Activated T-helper 2 cell treated with anti-CD3 and anti-CD28 coated beads, Interferon-gamma antibody, Interleukin-2, Interleukin-4, amounts not matched to agents 10 μg/mL and 5 μg/mL and 100 μg/mL, durations not matched to agents 14 hours and 24 hours and 36 hours (primary cell): ENCODE measurements around the gene PTPRD. TPM values are rescaled to one million over a fixed set of nuclear protein-coding genes. Genes with fewer than 3 reads are reported as not detected.
"Not testable (repeated sequence)": the region's sequence is repeated elsewhere in the genome, so short reads cannot be mapped to it uniquely, and the experiment has no call there.

Experiments
- DNase-seq: peaks from one replicate; pipeline ENCODE4 v3.0.0; 2021; ENCODE audit warnings: low spot score
- H3K27ac Mint-ChIP-seq: one replicate; pipeline ENCODE4 v1.8.0; 2021; ENCODE audit warnings: mixed read lengths
- H3K27me3 Mint-ChIP-seq: one replicate; pipeline ENCODE4 v1.8.0; 2021; ENCODE audit warnings: low read depth, mixed read lengths
- H3K36me3 Mint-ChIP-seq: one replicate; pipeline ENCODE4 v1.8.0; 2021; ENCODE audit warnings: low read depth, mixed read lengths
- H3K4me1 Mint-ChIP-seq: one replicate; pipeline ENCODE4 v1.8.0; 2021; ENCODE audit warnings: low read depth, mixed read lengths
- H3K4me3 Mint-ChIP-seq: one replicate; pipeline ENCODE4 v1.8.0; 2021; ENCODE audit warnings: low read depth, mild to moderate bottlenecking, moderate library complexity, mixed read lengths
- H3K9me3 Mint-ChIP-seq: one replicate; pipeline ENCODE4 v1.8.0; 2021; ENCODE audit warnings: mixed read lengths
- intact Hi-C: fragments of 100-400 bp; cut with micrococcal nuclease; formaldehyde crosslinking; loops from one replicate; pipeline ENCODE4 v1.15.1; 2023
- total RNA-seq: library from RNA; stranded (reverse); gene quantifications from 2 replicates; pipeline ENCODE4 v1.2.3, GENCODE V29; 2022

Gene PTPRD
- total RNA-seq, 1 donor from 2014 or later: 1.5 TPM

DNA sequence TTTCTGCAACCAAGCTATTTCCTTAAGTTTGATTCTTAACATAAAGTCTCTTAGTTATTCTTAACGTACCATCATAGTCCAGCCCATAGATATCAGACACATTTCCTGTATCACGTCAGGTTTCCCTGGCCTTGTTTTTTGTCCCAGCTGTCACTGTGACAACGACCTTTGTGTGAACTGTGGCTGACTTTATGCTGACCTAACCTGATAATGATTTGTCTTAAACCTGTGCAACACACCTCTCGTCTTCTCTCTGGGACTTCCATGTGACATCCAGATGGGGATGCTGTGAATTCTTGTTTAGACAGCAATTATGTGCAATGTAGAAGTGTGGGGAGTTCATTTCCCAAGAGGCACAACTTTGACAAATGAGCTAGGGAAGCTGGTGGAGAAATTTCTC lies 662.8 kb downstream of the PTPRD start:
- H3K4me3 Mint-ChIP-seq: no peak overlapping the region
- H3K27ac Mint-ChIP-seq: no peak overlapping the region
- H3K27me3 Mint-ChIP-seq: no peaks in the 10 kb centered on the region
- intact Hi-C loops: no loop called here
- no peaks in the 10 kb centered on the region for H3K4me1 Mint-ChIP-seq
- H3K36me3 Mint-ChIP-seq: no peaks in the 10 kb centered on the region
- H3K9me3 Mint-ChIP-seq: no peaks in the 10 kb centered on the region
- DNase-seq: no peak

DNA sequence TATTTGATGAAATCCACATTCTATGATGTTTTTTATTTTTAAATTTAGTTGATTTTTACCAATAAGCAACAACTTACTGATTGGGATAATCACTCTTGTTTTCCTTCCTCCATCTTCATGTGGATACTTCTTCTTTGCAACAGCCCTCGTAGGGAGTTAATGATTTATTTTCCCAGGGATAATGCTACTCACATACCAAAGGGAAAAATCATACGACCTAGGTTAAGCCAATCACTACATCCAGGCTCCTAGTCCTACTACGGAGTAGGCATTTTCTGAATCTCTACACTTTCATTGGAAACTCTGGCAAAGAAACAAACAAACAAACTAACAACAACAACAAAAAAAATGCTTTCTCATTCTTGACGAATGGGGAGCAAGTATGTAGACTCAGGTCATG lies 663.4 kb downstream of the PTPRD start:
- intact Hi-C loops: no loop called here
- Mint-ChIP-seq H3K9me3 (no peaks in the 10 kb centered on the region), H3K27me3 (no peaks in the 10 kb centered on the region), H3K4me3 (no peak overlapping the region), H3K4me1 (no peaks in the 10 kb centered on the region), H3K27ac (no peak overlapping the region), H3K36me3 (no peaks in the 10 kb centered on the region)
- DNase-seq: no peak

DNA sequence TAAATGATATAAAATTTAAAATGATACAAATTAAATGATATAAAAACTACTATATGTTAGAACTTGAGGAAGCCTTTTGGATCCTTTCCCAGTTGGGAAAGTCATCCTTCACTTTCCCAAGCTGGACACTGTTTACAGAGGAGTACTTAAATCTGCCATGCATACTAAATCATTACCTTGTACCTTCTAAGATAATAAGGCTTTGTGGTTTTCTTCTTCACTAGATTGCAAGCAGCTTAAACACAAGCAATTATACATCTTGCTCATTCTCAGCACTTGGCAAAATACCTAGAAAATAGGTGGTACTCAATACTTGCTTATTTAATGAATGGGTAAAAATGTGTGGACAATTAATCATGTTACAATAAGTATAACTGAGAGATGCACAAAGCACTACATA lies 666.8 kb downstream of the PTPRD start:
- H3K27me3 Mint-ChIP-seq: no peaks in the 10 kb centered on the region
- no peak for DNase-seq
- intact Hi-C loops: no loop called here
- no peaks in the 10 kb centered on the region for H3K9me3 Mint-ChIP-seq
- H3K4me1 Mint-ChIP-seq: no peaks in the 10 kb centered on the region
- no peak overlapping the region for H3K4me3 Mint-ChIP-seq
- H3K36me3 Mint-ChIP-seq: no peaks in the 10 kb centered on the region
- no peak overlapping the region for H3K27ac Mint-ChIP-seq

DNA sequence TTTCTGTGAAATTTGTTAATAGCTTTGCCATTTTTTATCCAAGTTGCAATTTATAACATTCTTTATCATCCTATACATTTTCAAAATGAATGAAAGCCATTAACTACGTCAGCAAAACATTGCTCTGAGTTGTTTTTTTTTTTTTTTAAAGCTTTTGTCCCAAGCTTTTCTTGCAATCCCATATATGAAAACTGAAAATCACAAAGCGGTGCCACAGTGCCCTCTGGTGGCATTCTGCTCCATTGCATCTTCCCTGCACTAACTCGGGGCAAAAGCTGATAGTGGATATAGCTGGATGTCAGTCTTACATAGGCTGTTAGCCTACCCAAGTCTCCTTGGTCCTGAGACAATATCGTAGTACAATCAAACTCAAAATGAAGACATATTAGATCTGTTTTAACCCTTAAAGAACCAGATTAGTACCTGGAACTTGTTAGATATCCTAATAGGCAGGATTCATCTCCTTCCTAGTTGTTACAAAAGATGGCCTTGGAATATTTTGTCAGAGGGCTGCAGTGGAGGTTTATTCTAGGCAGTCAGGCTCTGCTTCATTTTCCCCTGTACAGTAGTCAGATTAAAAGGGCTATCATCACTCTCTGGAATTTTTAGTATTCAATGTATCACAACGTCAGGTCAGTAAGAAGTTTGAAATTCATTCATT lies 669.9 kb downstream of the PTPRD start:
- Mint-ChIP-seq H3K27ac (no peak overlapping the region), H3K4me1 (no peaks in the 10 kb centered on the region)
- intact Hi-C loops: no loop called here

GRCh38 chr9:9938432-9938831 lies 674.4 kb downstream of the PTPRD start:
- no peaks in the 10 kb centered on the region for H3K9me3 Mint-ChIP-seq
- H3K36me3 Mint-ChIP-seq: no peaks in the 10 kb centered on the region
- H3K4me3 Mint-ChIP-seq: no peak overlapping the region
- intact Hi-C loops: no loop called here
- no peak overlapping the region for H3K27ac Mint-ChIP-seq
- no peak for DNase-seq
- no peaks in the 10 kb centered on the region for H3K27me3 Mint-ChIP-seq
- no peaks in the 10 kb centered on the region for H3K4me1 Mint-ChIP-seq

More for the DNA sequence above, 669.9 kb downstream of the PTPRD start:
- Mint-ChIP-seq H3K27me3 (no peaks in the 10 kb centered on the region), H3K4me3 (no peak overlapping the region), H3K36me3 (no peaks in the 10 kb centered on the region), H3K9me3 (no peaks in the 10 kb centered on the region)
- DNase-seq: peak; percentile 12

- H3K27me3 Mint-ChIP-seq, H3K9me3 Mint-ChIP-seq, DNase-seq, H3K4me1 Mint-ChIP-seq, H3K4me3 Mint-ChIP-seq, H3K27ac Mint-ChIP-seq, intact Hi-C loops, H3K36me3 Mint-ChIP-seq: not testable (repeated sequence)
Measured at GRCh38 chr9:9931464-9931863, 681.3 kb downstream of the PTPRD start.

DNA sequence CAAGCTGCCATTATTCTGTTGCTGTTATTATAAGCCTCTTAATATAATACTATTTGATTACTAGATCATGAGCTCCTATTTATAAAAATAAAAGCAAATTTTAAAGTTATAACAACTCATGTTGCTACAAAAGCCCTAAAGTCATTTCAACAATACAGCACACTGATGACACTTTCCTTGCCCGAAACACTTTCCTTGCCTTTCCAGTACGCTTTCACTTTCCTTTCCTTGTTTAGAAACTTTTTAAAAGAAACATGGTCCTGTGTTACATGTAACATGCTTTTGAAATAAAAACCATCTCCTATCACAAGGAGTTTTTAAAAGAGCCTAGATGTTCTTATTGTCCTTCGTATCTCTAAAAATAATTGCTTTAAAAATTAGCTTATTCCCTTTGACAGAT lies 688.4 kb downstream of the PTPRD start:
- H3K27ac Mint-ChIP-seq: no peak overlapping the region

GRCh38 chr9:9921805-9922204 lies 691.0 kb downstream of the PTPRD start:
- Mint-ChIP-seq H3K36me3 (no peaks in the 10 kb centered on the region), H3K4me3 (no peak overlapping the region), H3K27me3 (no peaks in the 10 kb centered on the region), H3K27ac (no peak overlapping the region), H3K4me1 (no peaks in the 10 kb centered on the region), H3K9me3 (no peaks in the 10 kb centered on the region)
- intact Hi-C loops: no loop called here
- no peak for DNase-seq

More for the DNA sequence above, 688.4 kb downstream of the PTPRD start:
- Mint-ChIP-seq H3K9me3 (no peaks in the 10 kb centered on the region), H3K4me1 (no peaks in the 10 kb centered on the region), H3K4me3 (no peak overlapping the region), H3K27me3 (no peaks in the 10 kb centered on the region), H3K36me3 (no peaks in the 10 kb centered on the region)
- DNase-seq: no peak
- intact Hi-C loops: no loop called here

- H3K4me1 Mint-ChIP-seq: no peaks in the 10 kb centered on the region
- H3K27ac Mint-ChIP-seq: no peak overlapping the region
- H3K4me3 Mint-ChIP-seq: no peak overlapping the region
- intact Hi-C loops: no loop called here
- H3K9me3 Mint-ChIP-seq: peaks cover 6% of the 10 kb centered on the region
- no peaks in the 10 kb centered on the region for H3K27me3 Mint-ChIP-seq
- no peaks in the 10 kb centered on the region for H3K36me3 Mint-ChIP-seq
- DNase-seq: no peak
Measured at GRCh38 chr9:9920425-9921060, 692.3 kb downstream of the PTPRD start.

DNA sequence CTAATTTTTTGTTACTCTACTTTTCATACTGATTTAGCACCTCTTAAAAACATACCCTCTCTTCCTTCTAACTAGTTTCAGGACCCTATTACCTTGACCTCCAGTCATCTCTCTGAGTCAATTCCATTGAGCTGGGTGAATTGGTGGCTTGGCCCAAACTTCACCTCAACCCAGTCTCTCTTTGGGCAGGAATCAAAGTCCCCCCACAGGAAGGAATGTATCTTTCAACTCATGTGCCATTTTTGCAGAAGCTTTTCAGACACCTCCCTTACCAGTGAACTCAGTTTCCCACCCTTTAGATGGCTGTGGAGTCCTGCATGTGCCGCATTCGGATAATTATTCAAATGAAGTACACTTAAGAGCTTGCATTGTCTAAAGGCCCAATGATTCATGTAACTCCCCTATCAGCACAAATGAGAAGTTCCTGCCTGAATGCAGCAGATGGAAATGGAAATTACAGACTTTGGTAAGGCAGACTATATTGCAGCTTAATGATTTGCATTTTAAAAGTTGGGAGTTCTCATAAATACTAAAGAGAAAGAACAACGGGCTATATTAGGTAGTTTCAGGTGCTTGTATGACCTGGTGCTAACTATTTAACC lies 693.5 kb downstream of the PTPRD start:
- no peak for DNase-seq
- intact Hi-C loops: no loop called here
- Mint-ChIP-seq H3K27ac (no peak overlapping the region), H3K4me1 (no peaks in the 10 kb centered on the region), H3K27me3 (no peaks in the 10 kb centered on the region), H3K4me3 (no peak overlapping the region), H3K36me3 (no peaks in the 10 kb centered on the region), H3K9me3 (peaks cover 12% of the 10 kb centered on the region)

DNA sequence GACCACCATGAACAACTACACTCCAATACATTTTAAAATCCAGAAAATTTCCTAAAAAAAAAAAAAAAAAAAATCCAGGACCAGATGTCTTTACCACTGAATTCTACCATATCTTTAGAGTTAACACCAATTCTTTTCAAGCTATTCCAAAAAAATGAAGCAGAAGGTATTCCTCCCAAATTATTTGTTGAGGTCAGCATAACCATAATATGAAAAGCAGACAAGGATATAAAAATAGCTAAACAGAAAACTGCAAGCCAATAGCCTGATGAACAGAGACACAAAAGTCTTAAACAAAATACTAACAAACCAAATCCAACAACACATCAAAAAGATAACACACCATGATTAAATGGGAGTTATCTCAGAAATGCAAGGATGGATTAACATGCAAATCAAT lies 695.4 kb downstream of the PTPRD start:
- Mint-ChIP-seq H3K36me3 (no peaks in the 10 kb centered on the region), H3K27ac (no peak overlapping the region), H3K4me3 (no peak overlapping the region), H3K4me1 (no peaks in the 10 kb centered on the region), H3K9me3 (peaks cover 15% of the 10 kb centered on the region), H3K27me3 (no peaks in the 10 kb centered on the region)
- intact Hi-C loops: no loop called here
- no peak for DNase-seq

GRCh38 chr9:9914174-9914573 lies 698.6 kb downstream of the PTPRD start:
- DNase-seq: no peak
- H3K36me3 Mint-ChIP-seq: no peaks in the 10 kb centered on the region
- intact Hi-C loops: no loop called here
- no peak overlapping the region for H3K27ac Mint-ChIP-seq
- no peak overlapping the region for H3K4me3 Mint-ChIP-seq
- peaks cover 15% of the 10 kb centered on the region for H3K9me3 Mint-ChIP-seq
- no peaks in the 10 kb centered on the region for H3K27me3 Mint-ChIP-seq
- no peaks in the 10 kb centered on the region for H3K4me1 Mint-ChIP-seq

- no peak for DNase-seq
- Mint-ChIP-seq H3K36me3 (no peaks in the 10 kb centered on the region), H3K27me3 (no peaks in the 10 kb centered on the region), H3K27ac (no peak overlapping the region), H3K4me3 (no peak overlapping the region), H3K4me1 (no peaks in the 10 kb centered on the region), H3K9me3 (peaks cover 15% of the 10 kb centered on the region)
- intact Hi-C loops: no loop called here
Measured at GRCh38 chr9:9913276-9913832, 699.4 kb downstream of the PTPRD start.
